CD4-positive, alpha-beta T cell treated with Interferon gamma for 1 hour (primary cell): ENCODE results near the gene CCDC77.
A peak's percentile ranks its signal among the peaks of the same experiment; 100 is the strongest.
"Not testable (repeated sequence)": the region's sequence is repeated elsewhere in the genome, so short reads cannot be mapped to it uniquely, and the experiment has no call there.

Source experiments
- DNase-seq: peaks from one replicate; pipeline ENCODE4 v3.0.0-alpha.2; 2020

CCDC77 gene

DNA sequence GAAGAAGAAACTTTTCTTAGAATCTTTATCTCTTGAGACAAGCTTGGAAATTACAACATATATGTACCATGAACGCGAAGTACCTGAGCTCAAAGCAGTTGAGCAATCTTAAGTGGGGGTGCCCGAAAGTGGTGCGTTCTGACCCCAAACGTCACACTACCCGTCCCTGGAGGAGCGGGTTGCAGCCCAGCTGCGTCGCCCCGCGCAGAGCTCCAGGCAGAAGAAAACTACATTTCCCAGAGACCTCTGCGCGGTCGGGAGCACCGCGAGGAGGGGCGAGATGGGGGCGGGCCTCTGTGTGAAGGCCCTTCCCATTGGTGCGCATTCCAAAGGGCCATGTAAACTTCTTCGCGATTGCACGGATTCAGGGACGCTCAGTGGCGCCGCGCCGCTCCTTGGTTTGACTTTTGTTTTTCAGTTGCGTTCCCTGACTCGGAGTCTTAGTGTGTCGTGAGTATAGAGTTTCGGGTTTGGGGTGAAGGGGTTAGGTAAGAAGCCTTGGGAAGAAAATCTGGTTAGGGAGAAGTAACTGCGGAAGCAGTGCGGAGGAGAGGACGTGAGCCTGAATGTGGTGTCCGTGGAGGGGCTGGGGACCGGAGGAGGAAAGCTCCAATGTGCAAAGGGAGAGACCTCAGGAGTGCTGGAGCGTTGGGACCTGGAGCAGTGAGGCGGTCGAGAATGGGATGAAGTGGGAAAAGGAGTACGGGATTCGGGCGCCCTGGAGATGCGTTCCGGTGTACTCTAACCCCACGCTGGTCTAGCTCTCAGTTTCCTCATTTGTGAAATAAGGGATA lies at the start of gene CCDC77:
Gene CCDC77 (plus strand): TSS at position 410 of the 794 bp plus-strand sequence. CDS start 7,740 bp downstream, outside the sequence.
- peak; percentile 92 for DNase-seq

DNA sequence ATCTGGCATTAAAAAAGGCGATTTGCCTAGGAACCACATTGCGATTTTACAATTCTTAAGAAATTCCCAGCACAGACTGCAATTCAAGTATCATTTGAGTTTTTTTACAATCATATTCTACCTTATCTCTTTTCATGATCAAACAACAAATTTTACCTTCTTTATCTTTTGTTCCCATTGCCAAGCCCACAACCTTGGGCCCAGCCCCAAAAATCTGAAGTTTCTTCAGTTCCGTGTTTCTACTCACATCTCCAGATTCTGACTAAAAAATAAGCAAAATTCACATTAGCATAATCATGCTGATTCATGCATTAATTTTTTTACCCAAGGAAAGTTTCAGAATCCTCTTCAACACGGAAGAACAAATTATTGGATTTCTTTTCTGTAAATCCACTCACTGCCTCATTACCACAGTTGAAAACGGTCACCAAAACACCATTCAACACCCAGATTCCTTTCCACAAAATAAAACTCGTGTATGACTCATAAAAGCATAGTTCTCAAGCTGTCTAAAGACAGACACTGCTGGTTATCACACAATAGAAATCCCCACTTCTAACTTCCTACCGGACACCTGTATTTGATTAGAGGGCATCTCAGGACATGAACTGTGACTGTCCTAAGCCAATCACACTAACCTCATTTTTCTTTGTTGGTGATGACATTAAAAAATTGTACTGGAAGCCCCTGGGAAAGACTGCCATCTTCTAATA lies 45.0 kb upstream of the CCDC77 start:
- no peak for DNase-seq

GRCh38 chr12:359091-359490 lies 42.4 kb upstream of the CCDC77 start:
- no peak for DNase-seq

GRCh38 chr12:366820-367219 lies 34.6 kb upstream of the CCDC77 start:
- no peak for DNase-seq

- no peak for DNase-seq
Observed at GRCh38 chr12:367972-368371, 33.5 kb upstream of the CCDC77 start.

DNA sequence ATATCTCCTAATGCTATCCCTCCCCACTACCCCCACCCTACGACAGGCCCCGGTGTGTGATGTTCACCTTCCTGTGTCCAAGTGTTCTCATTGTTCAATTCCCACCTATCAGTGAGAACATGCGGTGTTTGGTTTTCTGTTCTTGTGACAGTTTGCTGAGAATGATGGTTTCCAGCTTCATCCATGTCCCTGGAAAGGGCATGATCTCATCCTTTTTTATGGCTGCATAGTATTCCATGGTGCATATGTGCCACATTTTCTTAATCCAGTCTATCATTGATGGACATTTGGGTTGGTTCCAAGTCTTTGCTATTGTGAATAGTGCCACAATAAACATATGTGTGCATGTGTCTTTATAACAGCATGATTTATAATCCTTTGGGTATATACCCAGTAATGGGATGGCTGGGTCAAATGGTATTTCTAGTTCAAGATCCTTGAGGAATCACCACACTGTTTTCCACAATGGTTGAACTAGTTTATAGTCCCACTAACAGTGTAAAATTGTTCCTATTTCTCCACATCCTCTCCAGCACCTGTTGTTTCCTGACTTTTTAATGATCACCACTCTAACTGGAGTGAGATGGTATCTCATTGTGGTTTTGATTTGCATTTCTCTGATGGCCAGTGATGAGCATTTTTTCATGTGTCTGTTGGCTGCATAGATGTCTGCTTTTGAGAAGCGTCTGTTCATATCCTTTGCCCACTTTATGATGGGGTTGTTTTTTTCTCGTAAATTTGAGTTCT lies 30.5 kb upstream of the CCDC77 start:
- not testable (repeated sequence) for DNase-seq

DNA sequence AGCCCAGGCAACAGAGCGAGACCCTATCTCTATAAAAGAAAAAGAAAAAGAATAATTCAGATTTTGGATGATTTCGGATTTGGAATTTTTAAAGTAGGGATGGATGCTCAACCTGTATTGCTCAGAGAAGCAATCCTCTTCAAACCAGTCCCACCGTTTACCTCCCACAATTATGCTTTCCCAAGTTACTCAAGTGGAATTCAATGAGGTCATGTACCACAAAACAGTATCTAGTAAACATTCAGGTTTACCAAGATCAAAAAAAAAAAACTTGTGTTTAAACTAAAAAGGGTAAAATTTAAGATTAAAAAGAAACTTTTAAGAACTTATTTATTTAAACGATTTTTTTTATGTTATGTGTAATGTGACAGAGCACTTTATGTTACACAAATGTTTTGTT lies 14.8 kb upstream of the CCDC77 start:
- DNase-seq: no peak

DNA sequence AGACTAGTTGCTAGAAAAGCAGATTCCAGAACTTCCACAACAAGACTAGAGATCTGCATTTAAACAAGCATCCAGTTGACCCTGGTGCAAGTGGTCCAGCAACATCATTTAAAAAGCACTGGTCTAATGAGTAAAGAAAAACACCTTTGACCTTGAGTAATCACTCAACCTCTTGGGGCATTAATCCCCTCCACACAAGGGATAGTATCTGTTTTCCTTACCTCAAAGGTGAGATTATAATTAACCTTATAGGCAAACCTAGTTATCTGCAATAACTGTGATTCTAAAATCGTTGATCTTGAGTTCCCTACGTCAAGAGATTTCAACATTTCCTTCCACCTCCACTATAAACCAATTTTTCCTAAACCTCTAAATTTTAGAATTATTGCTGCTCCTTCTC lies 13.4 kb upstream of the CCDC77 start:
- no peak for DNase-seq

DNA sequence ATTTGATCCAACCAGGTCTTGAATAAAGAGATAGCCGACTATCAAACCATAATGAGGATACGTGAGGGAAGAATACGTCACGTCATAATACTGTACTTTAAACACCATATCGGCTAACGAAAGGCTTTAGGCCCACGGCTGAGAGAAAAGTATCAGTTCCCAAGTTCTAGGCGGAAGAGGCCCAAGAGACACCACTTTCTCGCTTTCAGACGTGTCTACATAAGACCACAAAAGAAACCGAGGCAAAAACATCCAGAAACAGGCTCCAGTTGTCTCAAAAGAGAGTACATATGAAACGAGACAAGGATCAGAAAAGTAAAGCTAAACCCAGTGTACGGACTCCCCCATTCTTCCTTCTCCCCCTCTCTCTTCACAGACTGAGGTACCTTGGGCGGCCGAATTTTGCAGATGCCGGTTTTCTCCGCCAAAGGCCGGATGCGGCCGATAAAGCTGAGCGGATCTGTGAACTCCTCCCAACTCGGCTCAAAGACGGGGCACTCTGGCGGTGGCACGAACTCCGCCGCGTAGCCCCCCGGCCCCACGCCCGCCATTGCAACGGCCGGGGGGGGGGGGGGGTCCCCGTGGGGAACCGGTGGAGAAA lies 12.8 kb upstream of the CCDC77 start:
- DNase-seq: no peak

- peak; percentile 89 for DNase-seq
Observed at GRCh38 chr12:389142-390096, 12.0 kb upstream of the CCDC77 start, which contains the start of gene KDM5A. Gene KDM5A (minus strand): TSS chr12:389320. CDS start chr12:389091, 229 bp downstream.

- DNase-seq: no peak
Observed at GRCh38 chr12:400828-401227, 616 bp upstream of the CCDC77 start.

DNA sequence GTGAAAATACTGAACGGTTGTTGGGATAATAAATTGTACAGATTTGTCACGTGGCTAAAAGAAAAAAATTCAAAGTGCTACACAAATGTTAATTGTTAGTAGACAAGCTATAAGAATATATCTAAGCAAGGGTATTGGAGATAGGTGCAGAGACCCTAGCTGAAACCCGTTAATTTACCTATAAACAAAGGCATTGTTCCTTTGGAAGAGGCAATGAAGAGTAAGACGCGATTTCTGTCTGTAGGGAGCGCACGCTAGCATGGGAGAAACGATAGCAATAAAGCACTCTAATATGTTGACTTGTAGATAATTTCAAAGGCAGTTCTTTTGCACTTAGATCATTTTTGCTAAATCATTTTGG lies 565 bp downstream of the CCDC77 start:
- DNase-seq: no peak

- DNase-seq: no peak
Observed at GRCh38 chr12:414859-415258, 13.4 kb downstream of the CCDC77 start.

GRCh38 chr12:418432-418831 lies 17.0 kb downstream of the CCDC77 start:
- no peak for DNase-seq

DNA sequence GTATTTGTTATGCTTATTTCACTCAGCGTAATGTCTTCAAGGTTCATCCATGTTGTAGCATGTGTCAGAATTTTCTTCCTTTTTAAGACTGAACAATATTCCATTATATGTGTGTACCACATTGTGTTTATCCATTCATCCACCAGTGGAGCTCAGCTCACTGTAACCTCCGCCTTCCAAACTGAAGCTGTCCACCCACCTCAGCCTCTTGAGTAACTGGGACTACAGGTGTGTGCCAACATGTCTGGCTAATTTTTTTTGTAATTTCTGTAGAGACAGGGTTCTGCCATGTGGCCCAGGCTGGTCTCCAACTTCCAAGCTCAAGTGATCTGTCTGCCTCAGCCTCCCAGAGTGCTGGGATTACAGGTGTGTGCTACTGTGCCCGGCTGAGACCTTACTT lies 21.1 kb downstream of the CCDC77 start:
- no peak for DNase-seq

DNA sequence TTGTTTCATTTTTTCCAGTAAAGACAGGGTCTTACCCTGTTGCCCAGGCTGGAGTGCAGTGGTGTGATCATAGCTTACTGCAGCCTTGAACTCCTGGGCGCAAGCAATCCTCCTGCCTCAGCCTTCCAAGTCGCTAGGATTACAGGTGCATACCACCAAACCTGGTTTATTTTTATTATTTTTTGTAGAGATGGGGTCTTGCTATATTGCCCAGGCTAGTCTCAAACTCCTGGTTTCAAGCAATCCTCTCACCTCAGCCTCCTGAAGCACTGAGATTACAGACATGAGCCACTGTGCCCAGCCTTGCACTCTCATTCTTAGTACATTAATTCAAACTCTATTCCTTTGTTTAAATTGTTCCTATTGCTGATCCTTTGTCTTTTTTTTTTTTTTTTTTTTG lies 34.3 kb downstream of the CCDC77 start:
- DNase-seq: not testable (repeated sequence)

GRCh38 chr12:442235-442884 lies 40.9 kb downstream of the CCDC77 start:
- no peak for DNase-seq

DNA sequence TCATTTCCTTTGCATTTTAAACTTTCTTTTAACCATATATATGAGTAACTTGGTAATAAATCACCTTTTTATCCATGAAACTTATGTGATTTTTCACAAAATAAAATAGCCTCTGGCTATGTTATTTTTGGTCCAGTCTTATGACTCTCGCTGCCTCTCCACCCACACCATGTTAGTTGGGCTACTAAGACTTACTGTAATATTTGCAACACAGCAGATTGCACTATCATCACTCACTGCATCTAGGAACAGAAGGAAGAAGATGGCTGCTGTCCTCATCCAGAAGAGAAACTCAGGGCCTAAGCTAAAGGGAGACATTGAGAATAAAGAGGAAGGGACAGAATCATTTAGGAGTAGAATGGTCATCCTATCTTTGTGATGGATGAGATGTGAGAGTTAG lies 45.7 kb downstream of the CCDC77 start:
- no peak for DNase-seq

- DNase-seq: no peak
Observed at GRCh38 chr12:449203-449602, 47.8 kb downstream of the CCDC77 start.

GRCh38 chr12:450438-450837 lies 49.0 kb downstream of the CCDC77 start:
- no peak for DNase-seq

GRCh38 chr12:452667-453210 lies 51.3 kb downstream of the CCDC77 start:
- peak; percentile 22 for DNase-seq
